Fibroblast of lung (primary cell): Measurements from ENCODE around the gene FIBCD1.

Experiments used
- EZH2 ChIP-seq: IDR thresholded peaks from 2 replicates; pipeline ENCODE4 v1.5.1; 2012; ENCODE audit warnings: low read length, control low read depth, mild to moderate bottlenecking; ENCODE audit errors: missing control alignments
- TF ChIP-seq, protein P1 (sequence below), 2 donors: IDR thresholded peaks in 1 of 2; conservative IDR thresholded peaks in 1 of 2; 1 replicate in 1 of 2; 2 replicates in 1 of 2; pipeline ENCODE4 v1.5.1; 2011 to 2012; ENCODE audit warnings: low read length in 2 of 2, control low read depth in 1 of 2, inconsistent platforms in 1 of 2, low read depth in 1 of 2, mild to moderate bottlenecking in 1 of 2

DNA sequence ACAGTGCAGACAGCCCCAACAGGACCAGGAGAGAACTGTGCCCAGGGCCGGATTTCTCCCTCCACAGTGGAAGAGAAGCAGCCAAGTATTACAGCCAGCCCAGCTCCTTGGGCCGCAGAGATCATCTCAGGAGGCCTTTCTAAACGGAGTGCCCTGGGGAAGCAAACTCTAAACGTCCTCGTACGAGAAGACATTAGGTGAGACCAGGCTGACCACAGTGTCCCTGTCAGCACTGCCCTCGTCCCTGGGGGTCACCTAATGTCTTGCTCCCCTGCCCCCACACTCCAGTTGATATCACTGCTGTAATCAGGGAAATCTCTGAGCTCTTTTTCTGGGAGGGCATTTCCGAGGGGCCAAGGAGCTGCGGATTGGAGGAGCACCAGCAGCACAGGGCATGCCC lies 48.9 kb downstream of the FIBCD1 start:
- TF ChIP-seq, protein P1, sequence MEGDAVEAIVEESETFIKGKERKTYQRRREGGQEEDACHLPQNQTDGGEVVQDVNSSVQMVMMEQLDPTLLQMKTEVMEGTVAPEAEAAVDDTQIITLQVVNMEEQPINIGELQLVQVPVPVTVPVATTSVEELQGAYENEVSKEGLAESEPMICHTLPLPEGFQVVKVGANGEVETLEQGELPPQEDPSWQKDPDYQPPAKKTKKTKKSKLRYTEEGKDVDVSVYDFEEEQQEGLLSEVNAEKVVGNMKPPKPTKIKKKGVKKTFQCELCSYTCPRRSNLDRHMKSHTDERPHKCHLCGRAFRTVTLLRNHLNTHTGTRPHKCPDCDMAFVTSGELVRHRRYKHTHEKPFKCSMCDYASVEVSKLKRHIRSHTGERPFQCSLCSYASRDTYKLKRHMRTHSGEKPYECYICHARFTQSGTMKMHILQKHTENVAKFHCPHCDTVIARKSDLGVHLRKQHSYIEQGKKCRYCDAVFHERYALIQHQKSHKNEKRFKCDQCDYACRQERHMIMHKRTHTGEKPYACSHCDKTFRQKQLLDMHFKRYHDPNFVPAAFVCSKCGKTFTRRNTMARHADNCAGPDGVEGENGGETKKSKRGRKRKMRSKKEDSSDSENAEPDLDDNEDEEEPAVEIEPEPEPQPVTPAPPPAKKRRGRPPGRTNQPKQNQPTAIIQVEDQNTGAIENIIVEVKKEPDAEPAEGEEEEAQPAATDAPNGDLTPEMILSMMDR (conservative IDR thresholded peaks at IDR 0.05 in 1 of 2, IDR thresholded peaks at IDR 0.05 in 1 of 2; ENCODE audit: low read depth in 1 of 2, low read length in 2 of 2), result no peak
- no peak for TF ChIP-seq EZH2
